DND-41 (cell line): Measurements from ENCODE around the gene PXT1.
"Not testable (repeated sequence)": the region's sequence is repeated elsewhere in the genome, so short reads cannot be mapped to it uniquely, and the experiment has no call there.

ENCODE experiments used
- ATAC-seq: fragments of 200-7000 bp; cut with Tn5 transposase; 3 replicates; pipeline ENCODE4 v1.9.1; 2021; ENCODE audit warnings: low read depth; ENCODE audit not compliant: insufficient read depth
- DNase-seq: peaks from one replicate; pipeline ENCODE4 v3.0.0-alpha.2; 2020
- H2AFZ ChIP-seq: 2 replicates; pipeline ENCODE4 v1.6.0; 2012; ENCODE audit warnings: low read depth, low read length
- H3K27ac ChIP-seq: 2 replicates; pipeline ENCODE4 v1.5.1; 2012; ENCODE audit warnings: low read length, inconsistent platforms
- H3K27me3 ChIP-seq: fragments of 200-600 bp; sonication (generic); 2 replicates; pipeline ENCODE4 v1.6.0; 2012; ENCODE audit warnings: low read length, mild to moderate bottlenecking, inconsistent platforms; ENCODE audit not compliant: insufficient read depth, poor library complexity
- H3K36me3 ChIP-seq: 2 replicates; pipeline ENCODE4 v1.5.1; 2012; ENCODE audit warnings: low read length, inconsistent platforms; ENCODE audit not compliant: insufficient read depth
- H3K4me1 ChIP-seq: 2 replicates; pipeline ENCODE4 v1.5.1; 2012; ENCODE audit warnings: mild to moderate bottlenecking, low read length; ENCODE audit not compliant: insufficient read depth
- H3K4me2 ChIP-seq: 2 replicates; pipeline ENCODE4 v1.6.0; 2012; ENCODE audit warnings: mild to moderate bottlenecking, moderate library complexity, low read length, inconsistent platforms; ENCODE audit not compliant: insufficient read depth
- H3K4me3 ChIP-seq, 2 experiments: fragments of 200-600 bp in 1 of 2; shearing (Covaris generic) in 1 of 2; 2 replicates each; pipeline ENCODE4 v1.5.1; 2012 to 2016; ENCODE audit warnings: inconsistent platforms in 2 of 2, low read length in 2 of 2, mild to moderate bottlenecking in 2 of 2, low read depth in 1 of 2, moderate library complexity in 1 of 2
- H3K79me2 ChIP-seq: 2 replicates; pipeline ENCODE4 v1.6.0; 2012; ENCODE audit warnings: low read length, inconsistent platforms; ENCODE audit not compliant: insufficient read depth
- H3K9ac ChIP-seq: 2 replicates; pipeline ENCODE4 v1.6.0; 2012; ENCODE audit warnings: low read depth, mild to moderate bottlenecking, inconsistent platforms, low read length, moderate library complexity
- H3K9me3 ChIP-seq: 2 replicates; pipeline ENCODE4 v1.5.1; 2012; ENCODE audit warnings: low read length, moderate library complexity, mild to moderate bottlenecking, inconsistent platforms; ENCODE audit not compliant: insufficient read depth, severe bottlenecking
- H4K20me1 ChIP-seq: 2 replicates; pipeline ENCODE4 v1.6.0; 2012; ENCODE audit warnings: low read length; ENCODE audit not compliant: insufficient read depth
- CTCF ChIP-seq: IDR thresholded peaks from 2 replicates; pipeline ENCODE4 v1.5.1; 2012; ENCODE audit warnings: borderline replicate concordance, low read length, moderate library complexity, mild to moderate bottlenecking; ENCODE audit not compliant: poor library complexity, severe bottlenecking; ENCODE audit errors: extremely low read depth
- EZH2 ChIP-seq: IDR thresholded peaks from 3 replicates; pipeline ENCODE4 v1.6.1; 2012; ENCODE audit warnings: borderline replicate concordance, low read depth, mild to moderate bottlenecking, moderate library complexity, low read length, inconsistent platforms; ENCODE audit not compliant: severe bottlenecking

Gene PXT1

GRCh38 chr6:36367743-36368142 is 74.9 kb downstream of the PXT1 start:
- Histone ChIP-seq H3K27ac (no peak overlapping the region), H4K20me1 (no peaks in the 10 kb centered on the region), H3K4me3 (no peak overlapping the region), H3K79me2 (no peaks in the 10 kb centered on the region), H3K9ac (no peak overlapping the region), H2AFZ (no peak overlapping the region), H3K36me3 (no peaks in the 10 kb centered on the region), H3K27me3 (no peaks in the 10 kb centered on the region), H3K4me1 (no peaks in the 10 kb centered on the region), H3K4me2 (no peak overlapping the region), H3K9me3 (no peaks in the 10 kb centered on the region)
- no peak for ATAC-seq
- TF ChIP-seq CTCF: no peak
- no peak for TF ChIP-seq EZH2
- DNase-seq: no peak

- Histone ChIP-seq H3K36me3 (no peaks in the 10 kb centered on the region), H3K9me3 (no peaks in the 10 kb centered on the region), H4K20me1 (no peaks in the 10 kb centered on the region), H3K4me1 (no peaks in the 10 kb centered on the region), H3K4me2 (no peak overlapping the region), H3K4me3 (no peak overlapping the region), H2AFZ (no peak overlapping the region), H3K79me2 (no peaks in the 10 kb centered on the region), H3K27me3 (no peaks in the 10 kb centered on the region), H3K27ac (no peak overlapping the region), H3K9ac (no peak overlapping the region)
- TF ChIP-seq CTCF: no peak
- no peak for TF ChIP-seq EZH2
- no peak for DNase-seq
- ATAC-seq: no peak
Measured at GRCh38 chr6:36364669-36365479, 77.8 kb downstream of the PXT1 start.

GRCh38 chr6:36364061-36364635 is 78.5 kb downstream of the PXT1 start:
- H3K4me3 ChIP-seq, ATAC-seq, H3K9me3 ChIP-seq, H3K4me2 ChIP-seq, H2AFZ ChIP-seq, H4K20me1 ChIP-seq, H3K27me3 ChIP-seq, H3K79me2 ChIP-seq, DNase-seq, H3K9ac ChIP-seq, H3K36me3 ChIP-seq, H3K4me1 ChIP-seq, H3K27ac ChIP-seq: not testable (repeated sequence)

GRCh38 chr6:36363371-36363752 is 79.3 kb downstream of the PXT1 start:
- ATAC-seq, H3K4me2 ChIP-seq, H3K79me2 ChIP-seq, H3K4me3 ChIP-seq, H3K4me1 ChIP-seq, H3K9ac ChIP-seq, H3K36me3 ChIP-seq, H3K27ac ChIP-seq, DNase-seq, H2AFZ ChIP-seq, H3K27me3 ChIP-seq, H4K20me1 ChIP-seq, H3K9me3 ChIP-seq: not testable (repeated sequence)
